Measurements from ENCODE around the gene STAG1. TPM values are rescaled to one million over a fixed set of nuclear protein-coding genes. Genes with fewer than 3 reads are reported as not detected.

Gene STAG1
- total RNA-seq, 1 experiment from 2014 or later, result 43.7 TPM

- DNase-seq (ENCODE audit: low read depth, low spot score) (no peak), ATAC-seq (no peak)
- H3K27ac ChIP-seq (ENCODE audit: low read length), result no peak overlapping the region
- POLR2A ChIA-PET, result no interaction called here
- H3K9me3 ChIP-seq (ENCODE audit: control insufficient read depth, insufficient read depth, low read depth, low read length), result peaks cover 10% of the 10 kb centered on the region
- no peak for TF ChIP-seq TCF7L2 (IDR thresholded peaks at IDR 0.05; ENCODE audit: low read depth, low read length)
- TF ChIP-seq SIN3A (IDR thresholded peaks at IDR 0.05; ENCODE audit: borderline replicate concordance, insufficient read depth, low read depth, low read length), result no peak
- no peak for TF ChIP-seq REST (IDR thresholded peaks at IDR 0.05; ENCODE audit: insufficient read depth in 1 of 2, low read depth in 2 of 2, low read length in 1 of 2)
- TF ChIP-seq CTCF (IDR thresholded peaks at IDR 0.05), result no peak
- TF ChIP-seq POLR2AphosphoS5 (IDR thresholded peaks at IDR 0.05; ENCODE audit: low read depth, low read length), result no peak
- no peaks in the 10 kb centered on the region for H3K36me3 ChIP-seq (ENCODE audit: control insufficient read depth, insufficient read depth, low read length)
- H3K4me1 ChIP-seq (ENCODE audit: control insufficient read depth, insufficient read depth, low read length), result no peaks in the 10 kb centered on the region
- H3K27me3 ChIP-seq (ENCODE audit: control insufficient read depth, insufficient read depth, low read length), result no peaks in the 10 kb centered on the region
- in situ Hi-C loops (cut with HindIII; ENCODE audit: low pct_unique_long_range_greater_than_20kb, low sequenced_read_pairs) (no loop called here), intact Hi-C loops (cut with micrococcal nuclease; ENCODE audit: unreplicated experiment) (loop anchor here (10.0 kb wide), 1 partner anchor 252 kb away; no protein-coding TSS in a partner anchor)
- CTCF ChIA-PET, result no interaction called here
- H3K4me3 ChIP-seq (ENCODE audit: low read depth in 2 of 2, low read length in 2 of 2), result no peak overlapping the region
- no TSS peak for BruUV-seq (replicated peaks)
Measured at GRCh38 chr3:136326316-136326715, 425.9 kb downstream of the STAG1 start.

GRCh38 chr3:136311968-136312367 is 440.2 kb downstream of the STAG1 start:
- no peaks in the 10 kb centered on the region for H3K36me3 ChIP-seq (ENCODE audit: control insufficient read depth, insufficient read depth, low read length)
- H3K9me3 ChIP-seq (ENCODE audit: control insufficient read depth, insufficient read depth, low read depth, low read length), result no peaks in the 10 kb centered on the region
- TF ChIP-seq REST (IDR thresholded peaks at IDR 0.05; ENCODE audit: insufficient read depth in 1 of 2, low read depth in 2 of 2, low read length in 1 of 2) (no peak), SIN3A (IDR thresholded peaks at IDR 0.05; ENCODE audit: borderline replicate concordance, insufficient read depth, low read depth, low read length) (no peak), CTCF (IDR thresholded peaks at IDR 0.05) (no peak), POLR2AphosphoS5 (IDR thresholded peaks at IDR 0.05; ENCODE audit: low read depth, low read length) (no peak), TCF7L2 (IDR thresholded peaks at IDR 0.05; ENCODE audit: low read depth, low read length) (no peak)
- H3K27me3 ChIP-seq (ENCODE audit: control insufficient read depth, insufficient read depth, low read length), result no peaks in the 10 kb centered on the region
- ChIA-PET POLR2A (no interaction called here), CTCF (interaction anchor here (0.6 kb wide), 1 partner anchor 721 kb away, joined by 3 read pairs; no protein-coding TSS in a partner anchor)
- no TSS peak for BruUV-seq (replicated peaks)
- H3K27ac ChIP-seq (ENCODE audit: low read length), result no peak overlapping the region
- intact Hi-C loops (cut with micrococcal nuclease; ENCODE audit: unreplicated experiment) (no loop called here), in situ Hi-C loops (cut with HindIII; ENCODE audit: low pct_unique_long_range_greater_than_20kb, low sequenced_read_pairs) (no loop called here)
- no peak for ATAC-seq
- no peak overlapping the region for H3K4me3 ChIP-seq (ENCODE audit: low read depth in 2 of 2, low read length in 2 of 2)
- DNase-seq (ENCODE audit: low read depth, low spot score), result no peak
- H3K4me1 ChIP-seq (ENCODE audit: control insufficient read depth, insufficient read depth, low read length), result no peaks in the 10 kb centered on the region

Measured in Panc1 (cell line).